HuH-7.5 (cell line): ENCODE data around the gene LRRC27.
"Not testable (repeated sequence)": the region's sequence is repeated elsewhere in the genome, so short reads cannot be mapped to it uniquely, and the experiment has no call there.

ENCODE experiments used
- DNase-seq: peaks from one replicate; pipeline ENCODE4 v3.0.0; 2011; ENCODE audit warnings: low spot score

Gene LRRC27

DNA sequence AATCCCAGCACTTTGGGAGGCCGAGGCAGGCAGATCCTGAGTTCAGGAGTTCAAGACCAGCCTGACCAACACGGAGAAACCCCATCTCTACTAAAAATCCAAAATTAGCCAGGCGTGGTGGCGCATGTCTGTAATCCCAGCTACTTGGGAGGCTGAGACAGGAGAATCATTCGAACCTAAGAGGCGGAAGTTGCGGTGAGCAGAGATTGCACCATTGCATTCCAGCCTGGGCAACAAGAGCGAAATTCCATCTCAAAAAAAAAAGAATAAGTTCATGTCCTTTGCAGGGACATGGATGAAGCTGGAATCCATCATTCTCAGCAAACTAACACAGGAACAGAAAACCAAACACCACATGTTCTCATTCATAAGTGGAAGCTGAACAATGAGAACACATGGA is 17.1 kb upstream of the LRRC27 start:
- not testable (repeated sequence) for DNase-seq

DNA sequence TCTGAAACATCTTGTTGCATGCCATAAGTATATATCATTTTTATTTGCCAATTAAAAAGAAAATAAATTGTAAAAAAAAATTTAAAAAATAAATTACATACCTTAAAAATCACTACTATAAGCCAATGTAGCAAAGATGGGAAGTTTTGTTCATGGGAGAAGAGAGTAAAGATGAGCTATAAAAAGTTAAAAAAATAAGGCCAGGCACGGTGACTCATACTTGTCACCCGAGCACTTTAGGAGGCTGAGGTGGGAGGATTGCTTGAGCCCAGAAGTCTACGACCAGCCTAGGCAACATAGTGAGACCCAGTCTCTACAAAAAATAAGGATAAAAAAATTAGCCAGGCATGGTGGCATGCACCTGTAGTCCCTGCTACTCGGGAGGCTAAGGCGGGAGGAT is 15.9 kb upstream of the LRRC27 start:
- no peak for DNase-seq

DNA sequence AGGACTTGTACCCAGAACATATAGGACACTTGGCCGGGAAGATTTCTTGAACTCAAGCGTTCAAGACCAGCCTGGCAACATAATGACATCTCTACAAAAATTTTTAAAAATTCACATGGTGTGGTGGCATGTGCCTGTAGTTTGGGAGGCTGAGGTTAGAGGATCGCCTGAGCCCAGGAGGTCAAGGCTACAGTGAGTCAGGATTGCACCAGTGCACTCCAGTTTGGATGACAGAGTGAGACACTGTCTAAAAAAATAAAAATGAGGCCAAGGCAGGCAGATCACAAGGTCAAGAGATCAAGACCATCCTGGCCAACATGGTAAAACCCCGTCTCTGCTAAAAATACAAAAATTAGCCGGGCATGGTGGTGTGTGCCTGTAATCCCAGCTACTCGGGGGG is 14.5 kb upstream of the LRRC27 start:
- not testable (repeated sequence) for DNase-seq

DNA sequence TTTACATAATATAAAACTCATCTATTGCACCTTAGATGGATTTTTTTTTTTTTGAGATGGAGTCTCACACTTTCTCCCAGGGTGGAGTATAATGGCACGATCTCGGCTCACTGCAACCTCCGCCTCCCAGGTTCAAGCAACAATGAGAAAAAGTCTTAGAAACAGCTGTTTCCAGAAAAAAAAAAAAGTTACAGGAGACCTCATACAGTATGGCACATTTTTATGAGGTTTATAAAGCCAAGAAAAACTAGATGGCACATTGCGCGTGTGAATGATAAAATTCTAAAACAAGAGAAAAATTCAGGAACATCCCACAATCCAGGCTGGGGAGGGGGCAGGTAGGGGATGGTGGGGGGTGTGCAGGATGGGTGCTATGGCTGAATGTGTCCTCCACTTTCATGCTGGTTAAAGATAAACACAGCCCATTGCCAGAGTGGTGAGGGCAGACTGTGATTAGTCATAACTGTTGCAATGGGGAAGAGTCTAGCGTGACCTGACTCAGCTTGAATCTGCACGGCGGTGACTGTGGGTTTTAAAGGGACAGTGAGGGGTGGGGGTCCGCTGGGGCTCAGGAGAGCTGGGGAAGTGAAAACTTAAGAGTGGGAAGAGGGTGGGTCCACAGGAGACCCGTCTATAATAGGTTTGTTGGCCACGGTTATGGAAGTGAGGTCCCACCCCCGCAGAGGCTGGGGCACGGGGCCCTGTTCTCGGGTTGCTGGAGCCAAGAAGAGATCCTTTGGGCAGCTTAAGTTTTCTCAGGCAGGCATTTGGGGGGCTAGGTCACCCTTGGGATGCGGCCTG is 11.9 kb upstream of the LRRC27 start:
- peak; percentile 43 for DNase-seq

DNA sequence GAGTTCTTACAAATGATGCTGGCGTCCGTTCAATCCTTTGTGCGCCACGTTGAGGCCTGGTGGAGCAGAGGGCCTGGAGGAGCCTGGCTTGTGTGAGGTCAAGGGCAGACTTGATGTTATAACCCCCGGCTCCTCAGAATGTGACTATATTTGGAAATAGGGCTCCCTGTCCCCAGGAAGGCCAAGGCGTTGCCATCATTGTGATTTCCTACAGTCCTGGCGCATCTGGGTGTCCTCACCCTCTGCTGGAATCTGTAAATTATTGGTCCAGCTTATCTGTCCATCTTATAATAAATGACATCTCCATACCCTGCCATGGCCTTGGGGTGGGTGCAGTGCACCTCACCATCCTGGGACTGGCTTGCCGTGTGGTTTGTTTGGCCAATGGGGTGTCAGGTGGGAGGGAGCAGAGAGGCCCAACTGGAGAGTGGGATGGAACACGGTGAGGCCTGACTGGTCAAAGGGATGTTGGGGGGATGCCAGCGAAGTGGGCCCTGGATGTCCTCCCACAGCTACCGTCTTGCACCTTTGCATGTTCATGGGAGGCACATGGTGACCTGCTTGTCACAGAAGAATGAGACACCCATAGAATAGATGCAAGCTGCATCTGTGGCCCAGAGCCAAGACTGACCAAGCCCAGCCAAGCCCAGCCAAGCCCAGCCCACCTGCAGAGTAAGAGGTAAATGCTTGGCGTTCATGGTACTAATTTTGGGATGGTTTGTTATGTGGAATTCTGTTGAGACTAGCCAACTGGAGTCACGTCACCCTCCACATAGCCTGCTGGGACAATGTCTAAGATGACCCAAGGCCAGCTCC is 11.1 kb upstream of the LRRC27 start:
- DNase-seq, result no peak

DNA sequence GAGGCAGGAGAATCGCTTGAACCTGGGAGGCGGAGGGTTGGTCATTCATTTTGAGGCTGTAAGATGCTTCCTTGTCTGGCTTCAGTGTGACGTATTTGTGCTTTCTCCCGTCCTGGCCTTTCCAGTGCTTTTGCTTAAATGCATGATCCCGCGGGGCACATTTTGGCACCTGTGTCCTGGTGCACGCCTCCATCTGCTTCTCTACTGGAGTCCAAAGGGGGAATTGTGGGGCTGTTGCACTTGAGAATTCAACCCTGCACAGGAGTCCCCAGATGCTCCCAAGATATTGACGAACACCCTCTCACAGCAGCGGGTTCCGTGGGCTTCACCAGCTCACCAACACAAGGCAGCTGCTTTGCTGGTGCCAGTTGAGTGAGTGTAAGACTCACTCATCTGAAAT is 10.3 kb upstream of the LRRC27 start:
- no peak for DNase-seq

DNA sequence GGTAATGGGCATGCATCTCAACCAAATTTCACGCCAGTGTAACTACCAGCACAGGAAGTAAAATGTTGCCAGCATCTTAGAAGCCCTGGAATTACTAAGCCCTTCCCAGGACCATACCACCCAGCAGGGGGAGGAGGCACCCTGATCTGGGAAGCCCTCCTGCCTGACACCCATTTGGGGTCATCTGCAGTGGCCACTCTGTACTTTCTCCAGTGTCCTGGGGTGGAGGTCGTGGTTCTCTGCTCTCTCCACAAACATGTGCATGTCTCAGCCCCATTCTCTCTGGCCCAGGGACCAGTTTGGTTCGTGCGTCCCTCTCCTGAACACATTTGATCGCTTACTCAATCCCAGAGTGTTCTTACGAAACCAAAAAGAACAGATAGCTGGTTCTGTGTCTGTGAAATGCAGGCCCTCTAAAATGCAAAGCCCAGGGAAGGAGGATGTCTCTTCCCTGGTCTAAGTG is 9.4 kb upstream of the LRRC27 start:
- no peak for DNase-seq

DNA sequence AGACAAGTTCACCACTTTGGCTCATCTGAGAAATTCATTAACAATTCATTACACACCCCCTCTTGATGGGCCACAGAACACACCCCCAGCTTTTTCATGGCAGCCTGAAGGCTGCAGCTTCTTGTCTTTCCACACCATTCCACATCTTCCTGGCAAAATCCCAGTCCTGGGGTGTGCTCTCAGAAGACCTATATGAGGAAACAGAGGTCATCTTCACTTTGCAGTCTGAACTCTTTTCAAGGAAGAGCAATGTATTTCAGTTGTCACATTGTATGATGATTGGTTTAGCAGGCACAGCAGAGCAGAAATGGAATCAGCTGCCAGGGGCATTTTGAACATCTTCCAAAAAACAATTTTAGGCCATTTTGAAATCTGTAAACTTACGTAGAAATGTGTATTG is 7.8 kb upstream of the LRRC27 start:
- DNase-seq, result no peak

DNA sequence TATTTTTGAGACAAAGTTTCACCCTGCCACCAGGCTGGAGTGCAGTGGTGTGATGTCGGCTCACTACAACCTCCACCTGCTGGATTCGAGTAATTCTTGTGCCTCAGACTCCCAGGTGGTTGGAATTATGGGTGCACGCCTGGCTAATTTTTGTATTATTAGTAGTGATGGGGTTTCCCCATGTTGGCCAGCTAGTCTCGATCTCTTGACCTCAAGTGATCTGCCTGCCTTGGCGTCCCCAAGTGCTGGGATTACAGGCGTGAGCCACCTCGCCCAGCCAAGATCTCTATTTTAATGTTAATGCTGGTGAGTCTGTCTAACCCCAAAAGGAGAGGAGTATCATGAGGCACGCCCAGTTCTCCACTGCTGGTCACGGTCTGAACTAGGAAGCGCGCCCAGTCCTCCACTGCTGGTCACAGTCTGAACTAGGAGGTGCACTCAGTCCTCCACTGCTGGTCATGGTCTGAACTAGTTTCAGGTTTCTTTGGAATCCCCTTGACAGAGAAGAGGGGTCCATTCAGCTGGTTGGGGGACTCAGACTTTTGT is 5.6 kb upstream of the LRRC27 start:
- no peak for DNase-seq

DNA sequence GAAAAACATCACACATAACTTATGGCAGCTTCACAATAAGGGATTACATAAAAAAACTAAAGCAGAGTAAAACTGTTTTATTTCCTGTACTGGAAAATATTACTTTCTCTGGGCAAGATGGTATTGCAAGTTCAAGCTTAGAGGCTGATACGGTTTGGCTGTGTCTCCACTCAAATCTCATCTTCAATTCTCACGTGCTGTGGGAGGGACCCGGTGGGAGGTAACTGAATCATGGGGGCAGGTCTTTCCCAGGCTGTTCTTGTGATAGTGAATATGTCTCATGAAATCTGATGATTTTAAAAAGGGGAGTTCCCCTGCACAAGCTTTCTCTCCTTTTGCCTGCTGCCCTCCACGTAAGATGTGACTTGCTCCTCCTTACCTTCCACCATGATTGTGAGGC is 5.1 kb upstream of the LRRC27 start:
- DNase-seq, result no peak

DNA sequence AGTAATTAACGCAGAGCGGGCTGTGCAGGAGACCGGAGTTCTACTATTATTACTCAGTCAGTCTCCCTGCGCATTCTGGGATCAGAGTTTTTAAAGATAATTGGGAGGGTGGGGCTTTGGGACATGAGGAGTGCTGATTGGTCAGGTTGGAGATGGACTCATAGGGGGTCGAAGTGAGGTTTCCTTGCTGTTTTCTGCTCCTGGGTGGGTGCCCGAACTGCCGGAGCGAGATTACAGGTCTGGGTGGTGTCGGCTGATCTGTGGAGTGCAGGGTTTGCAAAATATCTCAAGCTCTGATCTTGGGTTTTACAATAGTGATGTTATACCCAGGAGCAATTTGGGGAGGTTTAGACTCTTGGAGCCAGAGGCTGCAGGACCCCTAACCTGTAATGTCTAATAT is 3.9 kb upstream of the LRRC27 start:
- no peak for DNase-seq

DNA sequence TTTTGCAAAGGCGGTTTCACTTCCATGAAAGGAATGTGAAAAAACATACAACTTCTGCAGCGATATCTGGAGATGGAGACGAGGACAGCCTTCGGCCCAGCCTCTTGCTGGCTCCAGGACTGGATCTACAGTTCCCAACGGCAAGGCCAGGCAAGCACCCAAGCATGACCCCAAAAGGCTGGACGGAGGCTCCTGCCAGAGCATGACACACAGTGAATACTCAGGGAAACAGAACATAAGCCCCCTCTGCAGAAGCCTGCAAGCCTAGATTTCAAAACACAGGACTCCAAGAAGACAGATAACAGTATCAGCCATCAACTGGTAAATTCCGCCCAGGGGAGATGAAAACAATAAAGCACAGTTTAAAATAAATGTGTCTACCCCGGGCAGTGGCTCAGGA is 3.3 kb upstream of the LRRC27 start:
- no peak for DNase-seq

DNA sequence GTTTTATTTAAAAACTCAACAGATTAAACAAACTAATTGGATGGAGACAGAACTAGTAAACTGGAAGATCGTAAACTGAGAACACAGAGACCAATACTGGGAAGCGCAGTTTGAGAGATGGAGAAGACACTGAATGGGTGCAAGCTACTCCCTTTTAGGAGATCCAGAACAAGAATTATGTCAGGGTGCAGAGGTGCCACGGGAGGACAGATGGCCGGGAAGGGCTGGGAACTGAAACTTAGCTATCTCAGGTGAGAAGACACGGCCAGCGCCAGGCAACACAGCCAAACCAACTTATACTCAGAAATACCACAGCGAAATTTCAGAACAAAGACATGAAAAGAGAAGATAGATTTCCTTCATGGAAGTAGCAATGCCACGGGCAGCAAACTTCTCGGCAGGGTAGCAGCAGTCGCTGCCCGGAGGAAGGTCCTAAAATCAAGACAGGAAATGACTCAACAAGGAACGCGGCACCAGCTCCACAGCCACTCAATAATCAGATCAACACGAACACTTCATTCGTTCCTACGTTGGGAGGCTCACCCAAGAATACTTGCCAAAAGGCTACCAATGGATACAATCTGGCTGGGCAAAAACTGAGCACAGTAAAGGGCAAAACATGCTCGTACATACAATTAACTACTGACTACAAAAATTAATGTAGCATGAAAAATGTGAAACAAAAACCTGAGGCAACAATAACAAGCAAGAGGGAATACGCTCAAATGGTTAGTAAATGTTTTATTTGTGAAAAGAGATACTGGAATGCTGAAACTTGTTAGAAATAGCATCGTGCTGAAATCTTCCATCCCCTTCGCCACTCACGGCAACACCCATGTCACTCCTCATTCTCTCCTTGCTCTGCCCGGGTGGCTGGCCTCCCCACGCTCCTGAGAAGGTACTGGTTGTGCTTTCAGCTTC is 2.2 kb upstream of the LRRC27 start:
- no peak for DNase-seq

DNA sequence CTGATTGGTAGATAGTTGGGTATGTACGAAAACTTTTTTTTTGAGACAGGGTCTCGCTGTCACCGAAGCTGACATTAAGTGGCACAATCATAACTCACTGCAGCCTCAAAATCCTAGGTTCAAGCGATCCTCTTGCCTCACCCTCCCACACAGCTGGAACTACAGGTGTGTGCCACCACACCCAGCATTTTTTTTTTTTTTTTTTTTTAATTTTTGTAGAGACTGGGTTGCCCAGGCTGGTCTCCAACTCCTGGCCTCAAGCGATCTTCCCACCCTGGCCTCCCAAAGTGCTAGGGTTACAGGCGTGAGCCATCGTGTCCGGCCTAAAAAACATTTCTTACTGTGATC is 1.5 kb upstream of the LRRC27 start:
- DNase-seq, result no peak

DNA sequence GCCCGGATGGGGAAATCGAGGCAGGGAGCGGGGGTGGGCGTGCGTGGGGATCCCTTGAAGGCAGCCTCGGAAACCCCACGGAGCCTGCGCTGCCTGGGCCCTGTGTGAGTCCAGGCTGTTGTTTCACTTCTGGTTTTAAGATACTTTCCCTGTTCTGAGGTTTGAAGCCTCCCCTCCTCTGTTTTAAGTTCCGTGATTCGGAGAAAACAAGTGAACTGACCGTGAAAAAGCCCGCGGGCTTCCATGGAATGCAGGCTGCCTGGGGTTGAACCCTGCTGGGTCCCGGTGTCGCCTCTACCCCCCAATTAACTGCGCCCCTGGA is 401 bp downstream of the LRRC27 start:
- no peak for DNase-seq

DNA sequence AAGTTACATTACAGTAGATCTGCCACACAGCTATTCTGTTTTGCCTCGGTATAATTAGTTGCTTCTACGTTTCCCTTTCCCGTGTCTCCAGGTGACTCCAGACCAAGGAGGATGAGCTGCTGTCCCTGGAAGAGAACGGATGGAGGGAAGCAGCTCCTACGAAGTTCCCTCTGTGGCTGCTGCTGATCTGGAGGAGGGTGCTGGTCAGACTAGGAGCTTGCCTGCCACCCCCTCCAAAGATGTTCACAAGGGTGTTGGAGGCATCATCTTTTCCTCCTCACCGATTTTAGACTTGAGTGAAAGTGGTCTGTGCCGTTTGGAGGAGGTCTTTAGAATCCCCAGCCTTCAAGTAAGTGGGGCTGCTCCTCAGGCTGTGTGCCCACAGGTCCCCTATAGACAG is 1.4 kb downstream of the LRRC27 start:
- DNase-seq, result no peak

DNA sequence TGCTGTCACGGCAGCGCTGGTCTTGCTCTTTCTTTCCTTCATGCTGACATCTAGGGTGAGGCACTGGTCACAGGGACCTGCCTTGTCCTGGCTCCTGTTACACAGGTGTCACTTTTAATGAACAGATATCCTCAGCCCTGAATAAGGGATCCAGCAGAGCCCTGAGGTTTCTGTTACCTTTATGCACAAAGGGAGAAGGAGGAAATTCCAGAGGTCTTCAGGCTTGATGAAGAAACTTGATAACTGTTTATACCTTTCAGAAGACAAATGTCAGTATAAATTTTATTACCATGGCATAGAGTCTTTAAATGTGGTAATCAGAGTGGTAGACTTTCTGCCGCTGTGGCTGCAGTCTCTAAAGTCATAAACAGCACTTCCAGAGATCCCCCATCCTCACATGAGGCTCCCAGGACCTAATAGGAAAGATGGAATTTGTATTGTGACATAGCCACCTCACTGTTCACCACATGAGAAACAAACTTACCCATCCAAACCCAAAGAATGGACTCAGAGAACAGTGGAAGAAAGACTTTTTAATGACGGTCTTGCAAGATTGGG is 2.7 kb downstream of the LRRC27 start:
- no peak for DNase-seq

DNA sequence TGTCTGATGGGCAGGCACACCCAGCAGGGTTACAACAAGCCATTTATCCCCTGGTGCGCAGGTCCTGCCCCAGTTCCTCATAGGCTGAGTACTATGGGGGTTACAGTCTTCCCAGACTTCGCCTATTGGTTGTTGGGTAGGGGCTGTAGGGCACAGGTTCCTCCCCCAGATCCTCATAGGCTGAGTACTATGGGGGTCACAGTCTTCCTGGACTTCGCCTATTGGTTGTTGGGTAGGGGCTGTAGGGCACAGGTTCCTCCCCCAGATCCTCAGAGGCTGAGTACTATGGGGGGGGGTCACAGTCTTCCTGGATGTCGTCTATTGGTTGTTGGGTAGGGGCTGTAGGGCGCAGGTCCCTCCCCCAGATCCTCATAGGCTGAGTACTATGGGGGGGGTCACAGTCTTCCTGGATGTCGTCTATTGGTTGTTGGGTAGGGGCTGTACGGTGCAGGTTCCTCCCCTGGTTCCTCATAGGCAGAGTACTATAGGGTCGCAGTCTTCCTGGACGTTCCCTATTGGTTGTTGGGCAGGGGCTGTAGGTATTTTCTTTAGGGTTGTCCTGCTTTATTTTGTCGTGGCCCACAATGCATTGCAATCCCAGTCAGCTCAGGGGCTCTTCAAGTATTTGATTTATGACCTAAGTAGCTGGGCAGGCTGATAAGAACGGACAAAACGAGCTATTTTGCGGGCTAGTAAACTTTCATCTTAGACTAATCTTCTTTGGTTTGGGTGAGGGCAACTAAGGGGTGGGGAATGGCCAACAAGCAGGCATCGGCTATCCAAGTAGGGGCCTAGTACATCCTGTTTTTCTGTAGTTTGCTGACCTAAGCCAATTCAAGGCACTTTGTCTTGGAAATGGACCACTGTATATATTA is 3.4 kb downstream of the LRRC27 start:
- no peak for DNase-seq

DNA sequence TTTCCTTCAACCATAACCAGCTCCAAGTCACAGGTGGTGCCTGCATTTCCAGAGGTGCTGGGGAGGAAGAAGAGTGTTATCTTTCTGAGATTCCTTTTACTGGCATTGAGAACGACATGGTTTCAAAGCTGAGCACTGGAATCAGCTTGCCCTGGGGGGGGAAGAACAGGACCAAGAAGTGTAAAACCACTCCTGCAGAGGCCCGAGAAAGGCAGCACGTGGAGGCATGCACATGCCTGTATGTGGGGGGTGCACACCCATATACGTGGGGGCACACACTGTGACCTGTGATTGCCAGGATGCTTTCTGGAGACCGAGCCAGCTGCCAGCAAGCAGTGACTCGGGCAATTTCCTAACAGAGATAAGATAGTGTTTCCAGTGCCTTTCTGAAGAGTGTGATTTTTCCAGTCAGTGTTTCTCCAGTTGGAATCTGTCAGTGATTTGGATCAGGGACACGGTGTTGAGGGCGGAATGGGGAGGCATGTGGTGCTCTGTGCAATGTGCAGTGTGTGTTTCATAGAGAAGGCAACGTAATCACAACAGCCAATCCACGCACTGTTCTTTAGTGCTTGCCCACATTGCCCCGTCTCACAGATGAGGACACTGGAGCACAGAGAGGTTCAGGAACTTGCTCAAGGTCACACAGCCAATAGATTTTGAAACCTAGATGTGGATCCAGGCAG is 4.2 kb downstream of the LRRC27 start:
- DNase-seq, result no peak

DNA sequence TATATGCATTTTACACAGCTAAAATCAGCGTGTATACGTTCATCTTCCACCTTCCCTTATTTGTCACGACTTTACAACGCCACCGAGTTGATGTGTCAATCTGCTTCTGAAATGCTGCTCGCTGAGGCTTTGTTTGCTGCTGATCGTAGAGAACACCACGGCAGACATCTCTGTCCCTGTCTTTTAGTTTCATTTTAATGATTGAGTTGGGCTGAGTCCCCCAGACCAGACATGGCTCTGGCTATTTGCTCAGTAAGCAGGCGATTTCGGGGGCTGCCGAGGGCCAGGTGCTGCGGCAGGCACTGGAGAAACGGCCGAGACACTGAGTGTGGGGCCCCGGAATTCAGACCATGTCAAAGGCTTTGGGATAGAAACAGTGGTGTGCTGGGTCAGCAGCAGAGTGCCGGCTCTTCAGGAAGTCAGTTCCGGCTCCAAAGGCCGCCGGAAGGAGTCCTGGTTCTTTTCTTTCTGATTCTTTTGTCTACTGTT is 5.0 kb downstream of the LRRC27 start:
- DNase-seq, result peak; percentile 28
